HG03135 (cell line): ENCODE measurements around the gene TYMS.

Experiments used
- ATAC-seq: cut with Tn5 transposase; IDR thresholded peaks from one replicate; pipeline ENCODE4 v1.9.1; 2021; ENCODE audit warnings: mild to moderate bottlenecking, moderate library complexity; ENCODE audit not compliant: unreplicated experiment

TYMS gene

DNA sequence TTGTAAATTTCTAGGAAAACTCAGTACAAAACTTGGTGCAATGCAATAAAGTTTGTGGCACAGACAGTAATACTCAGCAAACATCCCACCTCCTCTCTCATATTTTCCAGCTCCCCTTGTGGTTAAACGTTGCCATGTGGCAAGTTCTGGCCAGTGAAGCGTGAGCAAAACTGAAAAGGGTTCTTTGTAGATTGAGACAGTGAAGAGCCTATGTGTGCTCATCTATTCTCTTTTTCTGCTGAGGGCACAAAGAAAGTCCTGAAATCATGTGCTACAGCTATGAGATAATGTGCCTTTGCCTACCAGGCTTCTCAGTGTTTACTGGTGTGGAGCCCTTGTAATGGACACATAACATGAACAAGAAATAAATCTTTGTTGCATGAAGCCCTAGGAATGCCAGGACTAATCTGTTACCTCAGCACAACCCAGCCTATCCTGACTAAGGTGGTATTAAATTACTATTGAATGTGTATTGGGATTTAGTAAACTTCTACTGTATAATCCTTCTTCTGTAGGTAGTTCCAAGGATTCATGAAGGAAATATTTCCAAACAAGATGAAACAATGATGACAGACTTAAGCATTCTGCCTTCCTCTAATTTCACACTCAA is 13.0 kb upstream of the TYMS start:
- no peak for ATAC-seq

DNA sequence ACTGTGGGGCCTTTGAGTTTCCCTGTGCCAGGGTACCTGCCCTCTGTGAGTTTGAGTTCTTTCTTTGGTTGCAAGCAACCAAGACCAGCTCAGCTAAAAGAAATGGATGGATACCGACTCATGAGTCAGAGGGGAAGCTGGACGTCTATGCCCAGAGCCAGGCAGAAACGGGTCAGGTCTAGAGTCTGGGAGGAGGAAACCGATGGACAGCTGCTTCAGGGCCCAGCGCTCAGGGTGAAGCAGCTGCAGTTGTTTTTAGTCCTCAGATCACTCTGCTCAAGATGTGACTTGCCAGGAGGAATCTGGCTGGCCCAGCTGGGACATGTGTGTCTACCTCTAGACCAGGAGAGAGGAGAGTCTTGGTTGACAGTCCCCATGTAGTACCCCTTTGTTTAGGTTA is 10.1 kb upstream of the TYMS start:
- no peak for ATAC-seq

DNA sequence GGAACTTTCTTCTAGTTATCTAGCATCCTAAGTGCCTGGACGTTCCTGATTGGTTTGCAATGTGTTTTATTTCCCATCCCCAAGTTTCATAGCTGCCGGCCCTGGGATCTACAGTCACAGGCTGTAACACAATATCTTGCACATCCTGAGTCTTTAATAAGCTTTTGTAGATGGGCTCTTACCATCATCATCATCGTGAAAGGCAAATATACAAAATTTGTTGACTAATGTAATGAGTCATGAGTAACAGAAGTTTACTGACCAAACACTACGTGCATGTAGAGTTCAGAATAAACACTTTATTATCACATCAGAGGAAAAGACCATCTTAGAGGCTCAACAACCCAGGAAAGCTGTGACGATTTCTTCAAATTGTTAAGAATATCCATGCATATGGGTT is 8.1 kb upstream of the TYMS start:
- ATAC-seq: no peak

DNA sequence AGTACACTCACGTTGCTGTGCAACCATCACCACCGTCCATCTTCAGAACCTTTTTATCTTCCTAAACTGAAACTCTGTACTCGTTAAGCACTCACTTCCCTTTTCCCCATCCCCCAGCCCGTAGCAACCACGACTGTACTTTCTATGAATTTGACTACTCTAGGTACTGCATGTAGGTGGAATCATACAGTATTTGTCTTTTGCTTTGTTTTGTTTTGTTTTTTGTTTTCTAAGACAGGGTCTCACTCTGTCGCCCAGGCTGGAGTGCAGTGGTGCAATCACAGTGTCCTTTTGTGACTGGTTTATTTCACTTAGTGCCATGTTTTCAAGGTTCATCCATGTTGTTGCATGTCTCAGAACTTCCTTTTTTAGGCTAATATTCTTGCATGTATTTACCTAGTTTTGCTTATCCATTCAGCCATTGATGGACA is 7.0 kb upstream of the TYMS start:
- peak; percentile 96 for ATAC-seq

DNA sequence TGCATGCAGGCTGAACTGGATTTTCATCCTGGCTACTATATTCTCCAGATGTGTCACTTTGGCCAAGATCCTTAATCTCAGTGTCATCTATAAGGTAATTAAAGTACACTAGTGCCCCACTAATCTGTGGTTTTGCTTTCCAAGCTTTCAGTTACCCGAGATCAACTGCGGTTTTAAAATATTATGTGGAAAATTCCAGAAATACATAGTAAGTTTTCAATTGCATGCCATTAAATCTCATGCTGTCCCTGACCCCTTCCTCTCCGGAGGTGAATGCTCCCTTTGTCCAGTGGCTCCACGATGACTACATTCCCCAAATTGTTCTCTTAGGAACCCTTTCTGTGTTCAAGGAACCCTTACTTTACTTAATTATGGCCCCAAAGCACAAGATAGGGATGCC is 5.3 kb upstream of the TYMS start:
- ATAC-seq: no peak

DNA sequence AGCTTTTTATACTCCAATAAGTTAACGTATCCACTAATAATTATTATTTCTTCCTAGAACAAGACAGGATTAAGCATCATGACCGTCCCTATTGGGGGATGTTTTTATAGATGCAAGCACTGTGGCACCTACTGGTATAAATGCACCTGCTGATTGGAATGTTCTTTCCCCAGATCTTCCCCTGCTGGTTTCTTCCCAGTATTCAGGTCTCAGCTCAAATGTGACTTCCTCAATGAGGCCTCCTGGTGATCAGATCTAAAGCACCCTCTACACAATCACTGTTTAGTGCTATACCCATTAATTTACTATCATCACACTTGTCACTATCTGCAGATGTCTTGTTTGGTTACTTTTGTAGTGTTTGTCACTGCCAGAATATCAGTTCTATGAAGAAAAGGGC is 3.9 kb upstream of the TYMS start:
- ATAC-seq: no peak

DNA sequence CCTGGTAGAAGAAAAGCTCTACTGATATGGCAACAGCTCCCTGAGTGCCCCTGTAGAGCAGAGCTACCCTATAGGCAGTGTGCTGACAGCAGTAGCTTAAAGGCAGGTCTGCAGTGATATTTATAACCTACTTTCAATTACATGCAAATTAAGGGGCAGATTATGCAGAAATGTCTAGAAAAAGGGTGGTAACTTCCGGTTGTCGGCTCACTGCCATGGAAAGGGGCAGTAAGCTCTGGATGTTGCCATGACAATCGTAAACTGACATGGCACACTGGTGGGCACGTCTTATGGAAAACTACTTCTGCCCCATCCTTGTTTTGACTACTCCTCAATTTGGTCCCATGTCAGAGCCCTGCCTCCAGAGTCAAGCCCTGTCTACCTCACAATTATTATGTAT is 2.9 kb upstream of the TYMS start:
- ATAC-seq: no peak

DNA sequence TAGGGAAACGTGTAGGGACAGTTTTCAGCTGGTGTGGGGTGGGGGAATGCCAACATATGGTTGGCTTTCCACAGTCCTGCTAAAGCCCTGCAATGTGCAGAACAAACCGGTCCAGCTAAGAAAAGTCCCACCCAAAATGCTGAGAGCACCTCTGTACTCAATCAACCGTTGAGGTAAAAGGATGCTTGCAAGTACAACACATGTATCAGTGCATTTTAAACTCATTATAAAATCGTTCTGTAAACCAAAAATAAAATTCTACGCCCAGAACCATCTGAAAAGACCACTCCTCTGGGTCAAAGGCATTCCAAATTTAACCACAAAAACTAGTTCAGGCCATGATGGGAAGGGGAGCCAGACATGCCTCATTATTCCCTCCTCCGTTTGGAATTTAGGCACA is 2.0 kb upstream of the TYMS start:
- no peak for ATAC-seq

DNA sequence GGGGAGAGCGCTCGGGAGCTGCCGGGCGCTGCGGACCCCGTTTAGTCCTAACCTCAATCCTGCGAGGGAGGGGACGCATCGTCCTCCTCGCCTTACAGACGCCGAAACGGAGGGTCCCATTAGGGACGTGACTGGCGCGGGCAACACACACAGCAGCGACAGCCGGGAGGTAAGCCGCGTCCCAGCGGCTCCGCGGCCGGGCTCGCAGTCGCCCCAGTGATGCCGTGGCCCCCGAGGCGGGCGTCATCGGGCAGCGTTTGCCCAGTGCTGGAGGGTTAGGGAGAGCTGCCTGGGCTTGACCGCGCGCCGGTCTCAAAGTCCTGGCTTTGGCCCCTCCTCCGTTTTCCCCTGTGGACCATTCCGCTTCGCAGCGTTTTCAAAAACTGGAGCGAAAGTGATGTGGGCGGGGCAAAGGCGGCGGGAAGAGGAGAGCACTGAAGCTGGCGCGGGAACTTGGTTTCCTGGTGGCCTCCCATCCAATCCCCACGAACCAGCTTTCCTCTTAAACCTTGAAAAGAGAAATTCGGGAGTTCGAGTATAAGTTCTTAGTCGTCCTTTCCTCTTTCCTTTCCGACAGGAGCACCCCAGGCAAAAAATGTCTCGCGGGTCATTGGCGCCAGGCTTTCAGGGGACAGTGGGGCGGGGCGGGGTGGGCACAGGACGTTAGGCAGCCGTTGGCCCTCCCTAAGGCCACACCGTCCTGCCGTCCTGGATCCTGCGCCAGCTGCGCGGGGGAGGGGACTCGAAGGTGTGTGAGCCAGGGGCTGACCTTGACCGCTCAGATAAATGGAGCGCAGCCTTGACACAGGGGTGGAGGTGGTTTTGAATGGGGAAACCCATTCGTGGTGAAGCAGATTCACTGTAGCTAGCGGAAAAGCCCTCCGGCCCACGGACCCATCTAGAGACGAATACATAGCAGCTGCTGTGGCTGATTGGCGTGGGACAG is 821 bp downstream of the TYMS start:
- peak; percentile 52 for ATAC-seq

DNA sequence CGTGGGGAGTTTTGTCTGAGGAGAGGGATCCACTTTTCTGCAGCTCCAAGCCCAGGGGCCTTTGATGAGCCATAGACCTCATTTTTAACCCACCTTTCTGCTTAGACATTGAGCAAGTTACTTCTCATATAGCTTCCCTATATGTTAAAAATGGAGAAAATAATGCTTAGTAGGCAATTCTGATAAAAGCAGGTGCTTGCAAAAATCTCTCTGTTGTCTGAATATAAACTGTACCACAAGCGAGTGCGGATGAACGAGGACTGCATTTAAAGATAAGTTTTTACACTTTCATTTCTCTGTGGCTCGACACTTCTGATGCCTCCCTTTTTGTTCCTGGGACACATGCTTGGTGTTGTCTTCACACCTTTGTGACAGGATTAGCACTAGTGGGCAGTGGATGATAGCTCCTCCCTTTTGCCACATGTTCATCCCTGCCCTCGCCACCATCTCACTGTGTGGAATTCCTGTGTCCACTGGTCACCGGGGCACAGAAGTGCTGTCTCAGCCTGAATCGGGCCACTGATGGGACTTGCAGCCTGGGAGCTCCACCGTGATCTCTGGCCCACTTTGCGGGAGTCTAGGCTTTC is 1.6 kb downstream of the TYMS start:
- ATAC-seq: no peak

DNA sequence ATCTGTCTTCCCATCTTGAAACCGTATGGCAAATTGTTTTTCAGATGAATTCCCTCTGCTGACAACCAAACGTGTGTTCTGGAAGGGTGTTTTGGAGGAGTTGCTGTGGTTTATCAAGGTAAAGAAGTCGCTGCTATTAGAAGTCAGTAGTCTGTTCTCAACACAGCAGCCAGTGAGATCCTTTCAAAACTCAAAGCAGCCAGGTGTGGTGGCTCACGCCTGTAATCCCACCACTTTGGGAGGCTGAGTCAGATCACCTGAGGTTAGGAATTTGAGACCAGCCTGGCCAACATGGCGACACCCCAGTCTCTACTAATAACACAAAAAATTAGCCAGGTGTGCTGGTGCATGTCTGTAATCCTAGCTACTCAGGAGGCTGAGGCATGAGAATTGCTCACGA is 2.1 kb downstream of the TYMS start:
- ATAC-seq: no peak

DNA sequence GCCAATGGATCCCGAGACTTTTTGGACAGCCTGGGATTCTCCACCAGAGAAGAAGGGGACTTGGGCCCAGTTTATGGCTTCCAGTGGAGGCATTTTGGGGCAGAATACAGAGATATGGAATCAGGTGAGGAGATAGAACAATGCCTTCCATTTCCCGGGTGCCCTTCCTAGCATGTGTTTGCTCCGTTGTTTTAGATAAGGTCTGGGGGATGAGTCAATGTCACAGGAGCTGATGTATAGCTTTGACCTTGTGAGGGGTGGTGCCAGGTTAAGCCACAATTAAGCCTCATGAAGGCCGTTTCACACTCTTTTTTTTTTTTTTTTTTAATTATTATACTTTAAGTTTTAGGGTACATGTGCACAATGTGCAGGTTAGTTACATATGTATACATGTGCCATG is 4.7 kb downstream of the TYMS start:
- no peak for ATAC-seq

DNA sequence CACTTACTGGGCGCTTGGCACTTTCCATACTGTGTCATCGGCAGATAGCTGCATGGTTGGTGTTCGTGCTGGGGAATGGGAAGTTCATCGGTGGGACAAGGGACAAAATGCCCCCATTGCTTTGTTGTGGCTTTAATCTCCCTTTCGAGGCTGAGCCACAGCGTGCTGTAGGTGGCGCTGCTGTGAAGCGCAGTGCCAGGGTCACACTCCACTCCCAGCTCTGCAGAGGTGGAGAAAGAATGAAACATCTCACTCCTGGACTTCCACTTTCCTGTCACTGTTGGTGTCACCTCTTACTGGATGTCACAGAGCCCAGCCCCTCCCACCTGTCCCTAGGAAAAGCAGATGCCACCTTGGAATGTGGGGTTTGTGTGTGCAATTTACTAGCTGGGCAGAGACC is 8.7 kb downstream of the TYMS start:
- no peak for ATAC-seq

DNA sequence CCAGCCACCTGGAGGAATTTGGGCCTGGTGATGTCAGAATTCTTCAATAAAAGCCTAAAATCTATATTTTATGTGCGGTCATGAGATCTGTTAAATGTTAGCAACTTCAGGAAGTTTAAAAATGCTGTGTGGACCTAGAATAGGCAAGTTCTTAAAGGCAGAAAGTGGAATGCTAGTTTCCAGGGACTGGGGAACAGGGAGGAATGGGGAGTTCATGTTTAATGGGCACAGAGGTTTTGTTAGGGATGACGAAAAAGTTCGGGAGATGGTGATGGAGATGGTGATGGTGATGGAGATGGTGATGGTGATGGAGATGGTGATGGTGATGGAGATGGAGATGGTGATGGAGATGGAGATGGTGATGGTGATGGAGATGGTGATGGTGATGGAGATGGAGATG is 9.2 kb downstream of the TYMS start:
- no peak for ATAC-seq

DNA sequence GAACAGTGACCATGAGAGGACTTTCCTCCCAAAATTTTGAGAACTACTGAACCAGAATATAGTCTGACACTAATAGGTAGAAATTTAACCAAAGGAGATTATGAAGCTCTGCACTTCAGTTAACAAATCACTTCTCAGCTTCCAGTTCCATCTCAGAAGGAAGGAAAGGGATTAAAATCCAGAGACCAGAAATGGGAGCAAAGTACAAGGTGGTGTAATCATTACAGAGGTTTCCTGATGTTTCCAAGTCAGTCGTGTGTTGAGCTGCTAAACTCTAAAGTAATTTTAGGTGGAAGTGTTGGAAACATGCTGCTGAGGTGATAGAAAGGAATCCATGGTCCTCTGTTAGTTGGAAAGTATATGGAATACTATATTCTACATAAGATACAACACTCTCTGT is 10.8 kb downstream of the TYMS start:
- no peak for ATAC-seq

DNA sequence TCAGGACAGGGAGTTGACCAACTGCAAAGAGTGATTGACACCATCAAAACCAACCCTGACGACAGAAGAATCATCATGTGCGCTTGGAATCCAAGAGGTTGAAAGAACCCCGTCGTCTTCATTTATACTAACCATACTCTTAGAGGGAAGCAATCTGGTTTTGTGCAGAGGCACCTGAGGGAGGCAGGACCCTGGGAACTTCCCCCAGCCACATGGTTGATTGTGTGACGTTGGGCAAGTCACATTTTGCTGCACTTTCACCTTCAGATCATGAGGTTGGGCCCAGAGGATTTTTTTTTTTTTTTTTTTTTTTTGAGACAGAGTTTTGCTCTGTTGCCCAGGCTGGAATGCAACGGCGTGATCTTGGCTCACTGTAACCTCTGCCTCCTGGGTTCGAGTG is 11.6 kb downstream of the TYMS start:
- ATAC-seq: no peak

DNA sequence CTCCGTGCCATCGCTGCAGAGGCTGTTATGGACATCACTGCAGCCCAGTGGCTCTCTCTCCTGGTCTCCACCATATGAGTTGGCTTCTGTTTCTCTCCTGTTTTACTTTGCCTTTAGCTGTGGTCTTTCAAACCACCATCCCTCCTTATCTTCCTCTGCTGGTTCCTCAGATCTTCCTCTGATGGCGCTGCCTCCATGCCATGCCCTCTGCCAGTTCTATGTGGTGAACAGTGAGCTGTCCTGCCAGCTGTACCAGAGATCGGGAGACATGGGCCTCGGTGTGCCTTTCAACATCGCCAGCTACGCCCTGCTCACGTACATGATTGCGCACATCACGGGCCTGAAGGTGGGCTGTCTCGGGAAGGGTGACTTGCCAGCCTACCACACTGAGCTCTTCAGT is 13.1 kb downstream of the TYMS start:
- ATAC-seq: no peak

DNA sequence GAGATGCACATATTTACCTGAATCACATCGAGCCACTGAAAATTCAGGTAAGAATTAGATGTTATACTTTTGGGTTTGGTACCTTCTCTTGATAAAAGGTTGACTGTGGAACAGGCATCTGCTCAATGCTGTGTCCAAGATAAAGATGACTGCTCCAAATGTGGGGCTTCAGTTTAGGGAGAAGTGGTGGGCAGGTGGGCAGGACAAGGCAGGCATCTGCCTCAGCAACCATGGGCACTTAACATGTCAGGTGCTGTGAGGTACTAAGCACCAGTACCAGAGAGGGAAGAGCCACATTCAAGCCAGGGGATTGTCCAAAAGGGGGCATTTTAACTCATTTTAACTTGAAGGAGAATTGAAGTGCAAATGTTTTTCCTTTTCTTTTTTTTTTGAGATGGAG is 14.0 kb downstream of the TYMS start:
- ATAC-seq: no peak

DNA sequence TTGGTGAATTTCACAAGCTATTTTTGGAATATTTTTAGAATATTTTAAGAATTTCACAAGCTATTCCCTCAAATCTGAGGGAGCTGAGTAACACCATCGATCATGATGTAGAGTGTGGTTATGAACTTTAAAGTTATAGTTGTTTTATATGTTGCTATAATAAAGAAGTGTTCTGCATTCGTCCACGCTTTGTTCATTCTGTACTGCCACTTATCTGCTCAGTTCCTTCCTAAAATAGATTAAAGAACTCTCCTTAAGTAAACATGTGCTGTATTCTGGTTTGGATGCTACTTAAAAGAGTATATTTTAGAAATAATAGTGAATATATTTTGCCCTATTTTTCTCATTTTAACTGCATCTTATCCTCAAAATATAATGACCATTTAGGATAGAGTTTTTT is 15.9 kb downstream of the TYMS start:
- no peak for ATAC-seq

DNA sequence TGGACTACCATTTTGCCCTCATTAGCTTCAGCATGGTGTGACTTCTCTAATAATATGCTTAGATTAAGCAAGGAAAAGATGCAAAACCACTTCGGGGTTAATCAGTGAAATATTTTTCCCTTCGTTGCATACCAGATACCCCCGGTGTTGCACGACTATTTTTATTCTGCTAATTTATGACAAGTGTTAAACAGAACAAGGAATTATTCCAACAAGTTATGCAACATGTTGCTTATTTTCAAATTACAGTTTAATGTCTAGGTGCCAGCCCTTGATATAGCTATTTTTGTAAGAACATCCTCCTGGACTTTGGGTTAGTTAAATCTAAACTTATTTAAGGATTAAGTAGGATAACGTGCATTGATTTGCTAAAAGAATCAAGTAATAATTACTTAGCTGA is 16.3 kb downstream of the TYMS start:
- ATAC-seq: no peak

DNA sequence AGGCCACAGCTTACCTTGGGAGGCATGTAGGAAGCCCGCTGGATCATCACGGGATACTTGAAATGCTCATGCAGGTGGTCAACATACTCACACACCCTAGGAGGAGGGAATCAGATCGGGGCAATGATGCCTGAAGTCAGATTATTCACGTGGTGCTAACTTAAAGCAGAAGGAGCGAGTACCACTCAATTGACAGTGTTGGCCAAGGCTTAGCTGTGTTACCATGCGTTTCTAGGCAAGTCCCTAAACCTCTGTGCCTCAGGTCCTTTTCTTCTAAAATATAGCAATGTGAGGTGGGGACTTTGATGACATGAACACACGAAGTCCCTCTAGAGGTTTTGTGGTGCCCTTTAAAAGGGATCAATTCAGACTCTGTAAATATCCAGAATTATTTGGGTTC is 17.9 kb downstream of the TYMS start:
- ATAC-seq: no peak

DNA sequence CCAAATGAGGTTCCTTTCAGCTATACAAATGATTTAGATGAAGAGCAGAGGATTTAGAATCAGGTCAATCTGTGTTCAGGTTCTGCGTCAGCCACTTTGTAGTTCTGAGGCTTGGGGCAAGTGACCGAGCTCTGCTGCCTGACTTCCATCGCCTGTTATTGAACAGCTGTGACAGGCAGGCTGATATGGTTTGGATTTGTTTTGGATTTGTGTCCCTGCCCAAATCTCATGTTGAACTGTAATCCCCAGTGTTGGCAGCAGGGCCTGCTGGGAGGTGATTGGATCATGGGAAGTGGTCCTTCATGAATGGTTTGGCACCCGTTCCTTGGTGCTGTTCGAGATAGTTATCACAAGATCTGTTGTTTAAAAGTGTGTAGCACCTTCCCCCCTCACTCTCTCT is 18.6 kb downstream of the TYMS start:
- no peak for ATAC-seq
